ENCODE data around the gene TCEAL9. TPM values are rescaled to one million over a fixed set of nuclear protein-coding genes. Genes with fewer than 3 reads are reported as not detected.

The TCEAL9 gene
- total and polyA plus RNA-seq, 2 donors (not counting 3 experiments of a cell fraction or from before 2014, with no cell fraction given): 61.7 to 98.3 TPM

DNA sequence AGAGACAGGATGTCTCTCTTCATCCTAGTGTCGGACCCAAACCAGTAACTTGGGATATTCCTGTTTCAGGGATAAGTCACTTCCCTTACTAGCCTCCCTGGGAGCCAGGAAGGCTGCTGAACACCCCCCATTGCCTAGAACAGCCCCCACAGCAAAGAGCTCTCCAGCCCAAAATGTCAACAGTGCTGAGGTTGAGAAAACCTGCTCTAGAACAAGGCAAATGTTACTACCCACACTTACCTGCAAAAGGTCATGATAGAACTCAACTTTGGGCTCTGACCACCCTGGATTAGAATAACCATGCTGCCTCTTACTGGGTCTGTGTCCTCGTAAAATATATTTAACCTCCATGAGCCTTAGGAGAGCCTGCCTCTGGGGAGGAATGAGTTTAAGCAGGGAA is 40.4 kb downstream of the TCEAL9 start:
- no peak for DNase-seq (ENCODE audit: low read depth, low spot score)

DNA sequence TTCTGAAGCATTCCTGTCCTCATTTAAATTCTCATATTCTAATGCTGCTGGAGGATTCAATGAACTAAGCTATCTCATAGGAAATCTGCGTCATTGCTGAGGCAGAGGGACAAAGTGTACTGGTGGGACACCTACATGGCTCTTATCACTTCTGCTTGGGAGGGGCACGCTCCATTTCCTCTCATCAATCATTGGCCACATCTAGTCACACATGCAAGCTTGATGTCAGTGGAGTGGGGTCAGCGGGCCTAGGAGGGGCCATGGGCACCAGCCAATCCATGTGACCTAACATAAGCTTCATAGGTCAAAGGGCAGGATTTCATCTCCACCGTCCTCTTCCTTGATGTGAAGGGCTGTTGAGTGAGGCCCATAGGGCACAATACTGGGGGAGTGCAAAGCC is 41.4 kb downstream of the TCEAL9 start:
- peak overlapping the region; percentile 19 for H3K9ac ChIP-seq (replicated peaks; ENCODE audit: extremely low read depth, insufficient read depth, low read length)
- peaks cover 30% of the 10 kb centered on the region for H3K4me1 ChIP-seq (ENCODE audit: control insufficient read depth, extremely low read depth, insufficient read depth, low read length)
- H3K4me2 ChIP-seq (ENCODE audit: insufficient read depth, low read length): no peak overlapping the region
- peak overlapping the region; percentile 21 for H2AFZ ChIP-seq (ENCODE audit: low read depth, low read length)
- H3K27ac ChIP-seq (ENCODE audit: insufficient read depth, low read depth, low read length): peak overlapping the region; percentile 92
- no peaks in the 10 kb centered on the region for H3K36me3 ChIP-seq (ENCODE audit: control insufficient read depth in 2 of 2, extremely low read depth in 1 of 2, insufficient read depth in 2 of 2, low read length in 2 of 2)
- CTCF ChIA-PET: interaction anchor here (1.5 kb wide), 1 partner anchor 66 kb away, joined by 4 read pairs; no protein-coding TSS in a partner anchor
- no TSS peak for BruUV-seq (replicated peaks)
- H3K9me1 ChIP-seq (replicated peaks; ENCODE audit: control insufficient read depth, extremely low read depth, insufficient read depth, low read length): no peaks in the 10 kb centered on the region
- FAIRE-seq (no peak), DNase-seq (ENCODE audit: low read depth, low spot score) (no peak)
- H3K9me3 ChIP-seq (replicated peaks; ENCODE audit: control insufficient read depth, insufficient read depth, low read length): no peaks in the 10 kb centered on the region
- H3K79me2 ChIP-seq (ENCODE audit: control insufficient read depth, insufficient read depth, low read length): no peaks in the 10 kb centered on the region
- dilution Hi-C loops (cut with MboI; ENCODE audit: extremely low pct_ligation_motif_present, low sequenced_read_pairs): no loop called here
- intact Hi-C loops (cut with micrococcal nuclease): loop anchor here (1.0 kb wide), 3 partner anchors 20 to 67 kb away; no protein-coding TSS in a partner anchor
- POLR2A ChIA-PET: no interaction called here
- no peaks in the 10 kb centered on the region for H4K20me1 ChIP-seq (replicated peaks; ENCODE audit: control insufficient read depth, extremely low read depth, insufficient read depth, low read length)
- TF ChIP-seq, protein P1, sequence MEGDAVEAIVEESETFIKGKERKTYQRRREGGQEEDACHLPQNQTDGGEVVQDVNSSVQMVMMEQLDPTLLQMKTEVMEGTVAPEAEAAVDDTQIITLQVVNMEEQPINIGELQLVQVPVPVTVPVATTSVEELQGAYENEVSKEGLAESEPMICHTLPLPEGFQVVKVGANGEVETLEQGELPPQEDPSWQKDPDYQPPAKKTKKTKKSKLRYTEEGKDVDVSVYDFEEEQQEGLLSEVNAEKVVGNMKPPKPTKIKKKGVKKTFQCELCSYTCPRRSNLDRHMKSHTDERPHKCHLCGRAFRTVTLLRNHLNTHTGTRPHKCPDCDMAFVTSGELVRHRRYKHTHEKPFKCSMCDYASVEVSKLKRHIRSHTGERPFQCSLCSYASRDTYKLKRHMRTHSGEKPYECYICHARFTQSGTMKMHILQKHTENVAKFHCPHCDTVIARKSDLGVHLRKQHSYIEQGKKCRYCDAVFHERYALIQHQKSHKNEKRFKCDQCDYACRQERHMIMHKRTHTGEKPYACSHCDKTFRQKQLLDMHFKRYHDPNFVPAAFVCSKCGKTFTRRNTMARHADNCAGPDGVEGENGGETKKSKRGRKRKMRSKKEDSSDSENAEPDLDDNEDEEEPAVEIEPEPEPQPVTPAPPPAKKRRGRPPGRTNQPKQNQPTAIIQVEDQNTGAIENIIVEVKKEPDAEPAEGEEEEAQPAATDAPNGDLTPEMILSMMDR (IDR thresholded peaks at IDR 0.05; ENCODE audit: extremely low read depth in 1 of 2, insufficient read depth in 1 of 2, low read depth in 1 of 2, low read length in 2 of 2): no peak
- no peak for TF ChIP-seq MYC (IDR thresholded peaks at IDR 0.05; ENCODE audit: low read depth, low read length)
- TF ChIP-seq POLR2AphosphoS5 (IDR thresholded peaks at IDR 0.05; ENCODE audit: insufficient read depth, low read depth, low read length): no peak
- TF ChIP-seq, protein P2, sequence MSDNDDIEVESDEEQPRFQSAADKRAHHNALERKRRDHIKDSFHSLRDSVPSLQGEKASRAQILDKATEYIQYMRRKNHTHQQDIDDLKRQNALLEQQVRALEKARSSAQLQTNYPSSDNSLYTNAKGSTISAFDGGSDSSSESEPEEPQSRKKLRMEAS (IDR thresholded peaks at IDR 0.05; ENCODE audit: insufficient read depth, insufficient read length): no peak
- no peak for TF ChIP-seq POLR2A (IDR thresholded peaks at IDR 0.05; ENCODE audit: low read depth, low read length)
- no peak for TF ChIP-seq EZH2 (IDR thresholded peaks at IDR 0.05; ENCODE audit: borderline replicate concordance, low read depth, low read length, severe bottlenecking)
- H3K27me3 ChIP-seq (ENCODE audit: control insufficient read depth in 2 of 2, insufficient read depth in 2 of 2, low read length in 2 of 2): no peaks in the 10 kb centered on the region
- H3K4me3 ChIP-seq (replicated peaks in 1 of 3; ENCODE audit: insufficient read depth in 1 of 3, low read depth in 1 of 3, low read length in 3 of 3): no peak overlapping the region

More for the DNA sequence above, 40.4 kb downstream of the TCEAL9 start:
- H2AFZ ChIP-seq (ENCODE audit: low read depth, low read length): peak overlapping the region; percentile 55
- peaks cover 30% of the 10 kb centered on the region for H3K4me1 ChIP-seq (ENCODE audit: control insufficient read depth, extremely low read depth, insufficient read depth, low read length)
- peak overlapping the region; percentile 46 for H3K27ac ChIP-seq (ENCODE audit: insufficient read depth, low read depth, low read length)
- no peak overlapping the region for H3K4me3 ChIP-seq (replicated peaks in 1 of 3; ENCODE audit: insufficient read depth in 1 of 3, low read depth in 1 of 3, low read length in 3 of 3)
- no peaks in the 10 kb centered on the region for H3K9me1 ChIP-seq (replicated peaks; ENCODE audit: control insufficient read depth, extremely low read depth, insufficient read depth, low read length)
- H3K9ac ChIP-seq (replicated peaks; ENCODE audit: extremely low read depth, insufficient read depth, low read length): no peak overlapping the region
- ChIA-PET CTCF (interaction anchor here (1.5 kb wide), 1 partner anchor 67 kb away, joined by 4 read pairs; no protein-coding TSS in a partner anchor), POLR2A (no interaction called here)
- TSS peak; percentile 67 for BruUV-seq (replicated peaks)
- FAIRE-seq: no peak
- no peaks in the 10 kb centered on the region for H3K27me3 ChIP-seq (ENCODE audit: control insufficient read depth in 2 of 2, insufficient read depth in 2 of 2, low read length in 2 of 2)
- H3K36me3 ChIP-seq (ENCODE audit: control insufficient read depth in 2 of 2, extremely low read depth in 1 of 2, insufficient read depth in 2 of 2, low read length in 2 of 2): no peaks in the 10 kb centered on the region
- intact Hi-C loops (cut with micrococcal nuclease) (no loop called here), dilution Hi-C loops (cut with MboI; ENCODE audit: extremely low pct_ligation_motif_present, low sequenced_read_pairs) (no loop called here)
- H3K9me3 ChIP-seq (replicated peaks; ENCODE audit: control insufficient read depth, insufficient read depth, low read length): no peaks in the 10 kb centered on the region
- H4K20me1 ChIP-seq (replicated peaks; ENCODE audit: control insufficient read depth, extremely low read depth, insufficient read depth, low read length): no peaks in the 10 kb centered on the region
- H3K4me2 ChIP-seq (ENCODE audit: insufficient read depth, low read length): peak overlapping the region; percentile 22
- TF ChIP-seq POLR2A (IDR thresholded peaks at IDR 0.05; ENCODE audit: low read depth, low read length): no peak
- TF ChIP-seq, protein P2 (IDR thresholded peaks at IDR 0.05; ENCODE audit: insufficient read depth, insufficient read length): no peak
- TF ChIP-seq, protein P1 (IDR thresholded peaks at IDR 0.05; ENCODE audit: extremely low read depth in 1 of 2, insufficient read depth in 1 of 2, low read depth in 1 of 2, low read length in 2 of 2): no peak
- H3K79me2 ChIP-seq (ENCODE audit: control insufficient read depth, insufficient read depth, low read length): no peaks in the 10 kb centered on the region

Data from endothelial cell of umbilical vein (primary cell).